ENCODE data around the gene GRIN1.

GRIN1 gene

DNA sequence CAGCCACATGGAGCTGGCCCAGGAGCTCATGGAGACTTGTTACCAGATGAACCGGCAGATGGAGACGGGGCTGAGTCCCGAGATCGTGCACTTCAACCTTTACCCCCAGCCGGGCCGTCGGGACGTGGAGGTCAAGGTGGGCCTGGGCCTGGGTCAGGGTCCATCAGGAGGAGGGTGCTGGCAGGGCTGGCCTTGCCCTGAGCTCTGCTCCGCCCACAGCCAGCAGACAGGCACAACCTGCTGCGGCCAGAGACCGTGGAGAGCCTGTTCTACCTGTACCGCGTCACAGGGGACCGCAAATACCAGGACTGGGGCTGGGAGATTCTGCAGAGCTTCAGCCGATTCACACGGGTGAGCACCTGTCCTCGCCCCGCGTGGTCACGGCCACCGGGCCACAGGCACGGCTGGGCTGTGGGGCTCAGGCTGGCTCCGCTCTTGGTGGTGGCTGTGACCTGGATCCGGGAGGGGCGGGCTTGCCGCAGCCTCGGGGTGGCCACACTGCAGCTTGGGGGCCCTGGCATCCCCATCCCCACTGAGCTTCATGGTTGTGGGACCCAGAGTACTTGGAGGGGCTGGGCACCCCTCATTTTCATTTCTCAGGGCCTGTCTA, 31.5 kb upstream of the GRIN1 start:
- no peak overlapping the region for H3K4me3 ChIP-seq (ENCODE audit: low read depth, low read length)
- DNase-seq (ENCODE audit: low read depth) = no peak
- TF ChIP-seq, protein P1, sequence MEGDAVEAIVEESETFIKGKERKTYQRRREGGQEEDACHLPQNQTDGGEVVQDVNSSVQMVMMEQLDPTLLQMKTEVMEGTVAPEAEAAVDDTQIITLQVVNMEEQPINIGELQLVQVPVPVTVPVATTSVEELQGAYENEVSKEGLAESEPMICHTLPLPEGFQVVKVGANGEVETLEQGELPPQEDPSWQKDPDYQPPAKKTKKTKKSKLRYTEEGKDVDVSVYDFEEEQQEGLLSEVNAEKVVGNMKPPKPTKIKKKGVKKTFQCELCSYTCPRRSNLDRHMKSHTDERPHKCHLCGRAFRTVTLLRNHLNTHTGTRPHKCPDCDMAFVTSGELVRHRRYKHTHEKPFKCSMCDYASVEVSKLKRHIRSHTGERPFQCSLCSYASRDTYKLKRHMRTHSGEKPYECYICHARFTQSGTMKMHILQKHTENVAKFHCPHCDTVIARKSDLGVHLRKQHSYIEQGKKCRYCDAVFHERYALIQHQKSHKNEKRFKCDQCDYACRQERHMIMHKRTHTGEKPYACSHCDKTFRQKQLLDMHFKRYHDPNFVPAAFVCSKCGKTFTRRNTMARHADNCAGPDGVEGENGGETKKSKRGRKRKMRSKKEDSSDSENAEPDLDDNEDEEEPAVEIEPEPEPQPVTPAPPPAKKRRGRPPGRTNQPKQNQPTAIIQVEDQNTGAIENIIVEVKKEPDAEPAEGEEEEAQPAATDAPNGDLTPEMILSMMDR (IDR thresholded peaks at IDR 0.05; ENCODE audit: low read depth, low read length) = no peak
- TF ChIP-seq POLR2A (IDR thresholded peaks at IDR 0.05; ENCODE audit: extremely low read depth, insufficient read length) (no peak), MYC (IDR thresholded peaks at IDR 0.05; ENCODE audit: low read depth, low read length) (no peak)
- TF ChIP-seq, protein P2, sequence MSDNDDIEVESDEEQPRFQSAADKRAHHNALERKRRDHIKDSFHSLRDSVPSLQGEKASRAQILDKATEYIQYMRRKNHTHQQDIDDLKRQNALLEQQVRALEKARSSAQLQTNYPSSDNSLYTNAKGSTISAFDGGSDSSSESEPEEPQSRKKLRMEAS (IDR thresholded peaks at IDR 0.05; ENCODE audit: low read depth, low read length) = no peak

DNA sequence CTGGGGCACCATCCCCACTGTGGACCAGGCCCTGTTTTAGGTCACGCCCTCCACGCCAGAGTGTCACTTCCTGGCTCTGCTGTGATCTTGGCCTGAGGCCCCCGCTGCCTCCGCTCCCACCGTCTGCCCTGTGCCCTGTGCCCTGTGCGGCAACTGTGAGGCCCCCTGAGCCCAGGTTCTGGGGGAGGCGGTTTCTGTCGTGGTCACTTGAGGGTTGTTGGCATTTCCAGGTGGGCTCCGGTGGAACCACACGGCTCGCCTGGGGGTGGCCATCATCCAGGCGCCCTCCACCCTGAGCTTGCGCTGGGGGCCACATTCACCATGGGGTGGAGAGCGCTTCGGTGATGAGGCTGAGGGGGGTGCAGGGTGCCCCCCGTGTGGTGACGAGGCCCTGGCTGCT, 31.0 kb upstream of the GRIN1 start:
- no peak overlapping the region for H3K4me3 ChIP-seq (ENCODE audit: low read depth, low read length)
- DNase-seq (ENCODE audit: low read depth) = no peak
- TF ChIP-seq, protein P1 (IDR thresholded peaks at IDR 0.05; ENCODE audit: low read depth, low read length) = no peak
- no peak for TF ChIP-seq POLR2A (IDR thresholded peaks at IDR 0.05; ENCODE audit: extremely low read depth, insufficient read length)
- TF ChIP-seq MYC (IDR thresholded peaks at IDR 0.05; ENCODE audit: low read depth, low read length) = no peak
- TF ChIP-seq, protein P2 (IDR thresholded peaks at IDR 0.05; ENCODE audit: low read depth, low read length) = no peak

DNA sequence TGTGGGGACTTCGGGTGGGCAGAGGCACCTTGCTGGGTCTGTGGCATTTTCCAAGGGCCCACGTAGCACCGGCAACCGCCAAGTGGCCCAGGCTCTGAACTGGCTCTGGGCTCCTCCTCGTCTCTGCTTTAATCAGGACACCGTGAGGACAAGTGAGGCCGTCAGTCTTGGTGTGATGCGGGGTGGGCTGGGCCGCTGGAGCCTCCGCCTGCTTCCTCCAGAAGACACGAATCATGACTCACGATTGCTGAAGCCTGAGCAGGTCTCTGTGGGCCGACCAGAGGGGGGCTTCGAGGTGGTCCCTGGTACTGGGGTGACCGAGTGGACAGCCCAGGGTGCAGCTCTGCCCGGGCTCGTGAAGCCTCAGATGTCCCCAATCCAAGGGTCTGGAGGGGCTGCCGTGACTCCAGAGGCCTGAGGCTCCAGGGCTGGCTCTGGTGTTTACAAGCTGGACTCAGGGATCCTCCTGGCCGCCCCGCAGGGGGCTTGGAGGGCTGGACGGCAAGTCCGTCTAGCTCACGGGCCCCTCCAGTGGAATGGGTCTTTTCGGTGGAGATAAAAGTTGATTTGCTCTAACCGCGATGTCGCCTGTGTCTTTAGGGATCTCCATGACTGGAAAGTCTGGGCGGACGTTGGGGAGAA, 30.2 kb upstream of the GRIN1 start:
- no peak for DNase-seq (ENCODE audit: low read depth)
- no peak overlapping the region for H3K4me3 ChIP-seq (ENCODE audit: low read depth, low read length)
- TF ChIP-seq, protein P1 (IDR thresholded peaks at IDR 0.05; ENCODE audit: low read depth, low read length) = no peak
- TF ChIP-seq POLR2A (IDR thresholded peaks at IDR 0.05; ENCODE audit: extremely low read depth, insufficient read length) = peak; percentile 15

DNA sequence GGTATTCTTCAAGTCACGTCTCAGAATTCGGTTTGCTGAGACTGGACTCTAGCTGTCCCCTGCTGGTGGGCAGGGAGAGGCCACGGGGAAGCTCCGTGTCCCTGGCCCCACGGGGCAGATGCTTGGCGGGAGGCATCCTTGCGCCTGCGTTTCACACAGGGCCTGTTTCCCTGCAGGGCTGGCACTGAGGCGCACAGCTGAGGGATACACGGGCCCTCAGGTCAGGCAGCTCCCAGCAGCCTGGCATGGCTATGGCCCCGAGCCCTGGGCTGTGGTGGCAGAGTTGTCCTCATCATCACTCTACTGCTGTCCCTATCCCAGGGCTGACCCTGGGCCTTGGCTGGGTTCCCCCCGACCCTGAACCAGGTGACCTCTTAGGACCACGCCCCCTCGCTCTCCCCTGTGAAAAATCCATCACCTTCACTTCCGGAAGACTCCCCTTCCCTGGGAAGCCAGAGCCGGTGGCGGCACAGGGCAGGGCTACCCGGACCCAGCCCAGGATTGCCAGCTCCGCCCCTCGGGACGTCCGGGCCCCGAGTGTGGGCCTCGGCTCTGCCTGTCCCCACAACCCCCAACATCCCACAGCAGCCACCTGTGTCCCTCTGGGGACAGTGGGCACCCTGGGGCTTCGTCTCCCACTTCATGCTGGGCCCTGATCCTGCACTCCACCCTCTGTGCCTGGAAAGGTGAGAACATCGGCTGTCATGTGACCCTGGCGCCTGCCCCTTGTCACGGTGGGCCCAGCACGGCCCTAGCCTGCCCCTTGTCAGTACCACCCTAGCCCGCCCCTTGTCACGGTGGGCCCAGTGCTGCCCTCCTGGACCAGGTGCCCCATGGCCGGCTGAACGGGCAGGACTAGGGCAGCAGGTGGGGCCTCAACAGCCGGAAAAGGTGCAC, 29.5 kb upstream of the GRIN1 start:
- TF ChIP-seq POLR2A (IDR thresholded peaks at IDR 0.05; ENCODE audit: extremely low read depth, insufficient read length) (no peak), MYC (IDR thresholded peaks at IDR 0.05; ENCODE audit: low read depth, low read length) (no peak)
- TF ChIP-seq, protein P2 (IDR thresholded peaks at IDR 0.05; ENCODE audit: low read depth, low read length) = no peak
- TF ChIP-seq, protein P1 (IDR thresholded peaks at IDR 0.05; ENCODE audit: low read depth, low read length) = no peak
- H3K4me3 ChIP-seq (ENCODE audit: low read depth, low read length) = no peak overlapping the region
- DNase-seq (ENCODE audit: low read depth) = no peak

DNA sequence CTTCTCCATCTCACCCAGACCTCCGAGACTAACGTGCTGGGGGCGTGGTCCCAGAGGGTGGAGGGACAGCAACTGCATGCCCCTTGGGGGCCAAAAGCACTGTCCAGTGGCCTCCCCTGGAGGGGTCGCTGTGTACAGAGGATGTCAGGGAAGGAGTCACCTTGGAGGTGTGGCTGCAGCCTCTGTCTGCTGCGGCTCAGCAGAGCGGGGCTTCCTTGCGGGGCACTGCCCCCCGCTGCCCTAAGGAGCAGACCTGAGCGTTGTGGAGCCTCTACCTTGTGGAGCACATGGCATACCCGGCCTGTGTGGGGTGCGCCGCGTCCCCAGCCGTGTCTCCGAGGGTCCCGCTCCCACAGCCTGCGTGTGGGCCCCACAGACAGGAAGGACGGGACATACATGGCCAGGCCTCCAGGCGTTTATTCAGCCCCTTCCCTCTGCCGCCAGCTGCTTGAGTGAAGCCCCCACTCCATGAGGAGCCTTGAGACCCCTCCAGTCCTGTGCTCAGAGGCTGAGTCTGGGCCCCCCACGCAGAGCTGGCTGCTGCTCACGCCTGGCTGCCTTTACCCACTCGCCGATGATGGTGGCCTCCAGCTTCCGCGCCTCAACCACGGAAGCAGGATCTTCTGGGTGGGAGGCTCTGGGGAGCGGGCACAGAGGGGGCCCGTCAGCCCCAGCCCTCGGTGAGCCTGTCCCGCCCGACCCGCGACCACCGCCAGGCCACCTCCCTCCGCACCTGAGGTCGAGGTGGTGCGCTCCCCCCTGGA, 28.6 kb upstream of the GRIN1 start:
- H3K4me3 ChIP-seq (ENCODE audit: low read depth, low read length) = no peak overlapping the region
- no peak for TF ChIP-seq MYC (IDR thresholded peaks at IDR 0.05; ENCODE audit: low read depth, low read length)
- TF ChIP-seq, protein P1 (IDR thresholded peaks at IDR 0.05; ENCODE audit: low read depth, low read length) = no peak
- TF ChIP-seq POLR2A (IDR thresholded peaks at IDR 0.05; ENCODE audit: extremely low read depth, insufficient read length) = no peak
- TF ChIP-seq, protein P2 (IDR thresholded peaks at IDR 0.05; ENCODE audit: low read depth, low read length) = no peak
- no peak for DNase-seq (ENCODE audit: low read depth)

Measured in NB4 (cell line).